ENCODE data around the gene SMCHD1.

DNA sequence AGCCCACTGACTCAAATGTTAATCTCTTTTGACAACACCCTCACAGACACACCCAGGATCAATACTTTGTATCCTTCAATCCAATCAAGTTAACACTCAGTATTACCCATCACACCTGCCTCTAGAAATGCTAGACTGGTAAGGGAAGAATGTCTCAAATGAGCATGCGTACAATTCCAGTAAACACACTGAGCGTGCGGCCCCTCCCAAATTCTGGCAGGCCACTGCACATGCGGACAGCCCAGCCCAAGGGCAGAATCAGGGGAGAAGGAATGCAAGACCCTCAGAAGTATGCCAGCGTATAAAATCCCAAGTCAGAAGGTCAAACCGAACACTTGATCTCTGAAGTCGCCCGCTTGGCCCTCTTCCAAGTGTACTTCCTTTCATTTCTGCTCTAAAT is 183.7 kb downstream of the SMCHD1 start:
- TF ChIP-seq LEF1 (IDR thresholded peaks at IDR 0.05; ENCODE audit: borderline replicate concordance) (no peak), FOXM1 (IDR thresholded peaks at IDR 0.05; ENCODE audit: borderline replicate concordance) (no peak), SP1 (IDR thresholded peaks at IDR 0.05) (no peak), ZNF384 (IDR thresholded peaks at IDR 0.05) (no peak), ARNT (IDR thresholded peaks at IDR 0.05) (no peak), NFRKB (IDR thresholded peaks at IDR 0.05) (no peak), HDGF (IDR thresholded peaks at IDR 0.05; ENCODE audit: borderline replicate concordance) (no peak), FOXA1 (IDR thresholded peaks at IDR 0.05) (no peak)

Data from HEK293T (cell line).